Forelimb muscle (tissue), 1 donor: ENCODE measurements around the gene DMBX1. TPM values are rescaled to one million over a fixed set of nuclear protein-coding genes. Genes with fewer than 3 reads are reported as not detected.

ENCODE experiments used
- polyA plus RNA-seq: library from polyadenylated mRNA; unstranded; fragments of 120-200 nt; gene quantifications from one replicate; pipeline ENCODE4 v1.2.1, GENCODE V29; 2013; ENCODE audit not compliant: insufficient read length

Gene DMBX1
- polyA plus RNA-seq, 1 donor, result not detected

Other genes starting within 250 kb of the DMBX1 start
- gene RAD54L, start 242.1 kb upstream of the DMBX1 start, polyA plus RNA-seq, result 5.5 TPM
- gene LRRC41, start 186.2 kb upstream of the DMBX1 start, polyA plus RNA-seq, result 58.3 TPM
- gene UQCRH, start 186.1 kb upstream of the DMBX1 start, polyA plus RNA-seq, result 291 TPM
- 14.3 TPM for gene NSUN4, start 149.0 kb upstream of the DMBX1 start, polyA plus RNA-seq
- gene FAAH, start 95.5 kb upstream of the DMBX1 start, polyA plus RNA-seq, result 20.1 TPM
- gene KNCN, start 61.8 kb downstream of the DMBX1 start, polyA plus RNA-seq, result 0.10 TPM
- 30.3 TPM for gene MKNK1, start 114.4 kb downstream of the DMBX1 start, polyA plus RNA-seq
- gene MOB3C, start 127.0 kb downstream of the DMBX1 start, polyA plus RNA-seq, result 12.0 TPM
- gene ATPAF1, start 178.5 kb downstream of the DMBX1 start, polyA plus RNA-seq, result 49.3 TPM
- 0.27 TPM for gene TEX38, start 182.0 kb downstream of the DMBX1 start, polyA plus RNA-seq
- gene EFCAB14, start 229.3 kb downstream of the DMBX1 start, polyA plus RNA-seq, result 87.7 TPM